ENCODE results near the gene INO80. TPM values are rescaled to one million over a fixed set of nuclear protein-coding genes. Genes with fewer than 3 reads are reported as not detected.

INO80 gene
- polyA plus RNA-seq, 3 donors, result 21.3 to 24.7 (median 22.4) TPM

Other genes with a start within 250 kb of the INO80 start
- 1 to 10 TPM; 1.4 to 2.6 (median 1.5) TPM for gene RHOV, start 242.0 kb downstream of the INO80 start, polyA plus RNA-seq (ENCODE audit: insufficient read length in 3 of 3)
- 10 to 100 TPM; 15.5 to 19.2 (median 17.2) TPM for gene VPS18, start 221.8 kb downstream of the INO80 start, polyA plus RNA-seq (ENCODE audit: insufficient read length in 3 of 3)
- gene DLL4, start 186.9 kb downstream of the INO80 start, polyA plus RNA-seq (ENCODE audit: insufficient read length in 3 of 3), result 1 to 10 TPM; 7.8 to 8.9 (median 8.4) TPM
- gene CHAC1, start 162.8 kb downstream of the INO80 start, polyA plus RNA-seq (ENCODE audit: insufficient read length in 3 of 3), result 1 to 10 TPM; 2.3 to 3.2 (median 2.4) TPM
- gene EXD1, start 114.5 kb upstream of the INO80 start, polyA plus RNA-seq (ENCODE audit: insufficient read length in 3 of 3), result not detected
- gene CHP1, start 115.0 kb upstream of the INO80 start, polyA plus RNA-seq (ENCODE audit: insufficient read length in 3 of 3), result 10 to 100 TPM; 55.6 to 63.5 (median 62.3) TPM
- gene OIP5, start 216.3 kb upstream of the INO80 start, polyA plus RNA-seq (ENCODE audit: insufficient read length in 3 of 3), result 10 to 100 TPM in 2 of 3 donors, 1 to 10 TPM in 1; 7.2 to 12.2 (median 10.5) TPM
- gene NUSAP1, start 216.6 kb upstream of the INO80 start, polyA plus RNA-seq (ENCODE audit: insufficient read length in 3 of 3), result 100 to 1,000 TPM in 2 of 3 donors, 10 to 100 TPM in 1; 87.8 to 119 (median 117) TPM

Measured in renal cortex interstitium (tissue), 3 donors.